ENCODE measurements around the gene HYOU1. TPM values are rescaled to one million over a fixed set of nuclear protein-coding genes. Genes with fewer than 3 reads are reported as not detected.

HYOU1 gene
- polyA plus RNA-seq, 1 donor (not counting 4 experiments of a cell fraction or from before 2014, with no cell fraction given): 119 TPM

DNA sequence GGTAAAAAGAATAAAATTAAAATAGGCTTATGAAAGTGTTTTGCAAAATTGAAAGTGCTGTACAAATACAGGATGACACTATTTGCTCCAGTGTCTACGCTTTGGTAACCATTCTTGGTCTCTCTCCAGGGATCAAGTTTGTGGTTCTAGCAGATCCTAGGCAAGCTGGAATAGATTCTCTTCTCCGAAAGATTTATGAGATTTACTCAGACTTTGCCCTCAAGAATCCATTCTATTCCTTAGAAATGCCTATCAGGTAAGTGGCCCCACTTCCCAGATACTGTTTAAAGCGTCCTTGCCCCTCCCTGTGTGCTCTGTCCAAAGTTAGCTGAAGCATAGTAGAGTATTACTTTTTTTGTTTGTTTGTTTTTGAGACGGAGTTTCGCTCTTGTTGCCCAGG lies 35.4 kb downstream of the HYOU1 start:
- Histone ChIP-seq H3K9ac (ENCODE audit: control insufficient read depth, extremely low read depth, insufficient read depth, low read length) (no peak overlapping the region), H3K4me3 (ENCODE audit: control insufficient read depth in 2 of 3, extremely low read depth in 1 of 3, insufficient read depth in 2 of 3, low read depth in 1 of 3, low read length in 3 of 3) (no peak overlapping the region), H2AFZ (ENCODE audit: control insufficient read depth, low read length) (no peak overlapping the region), H3K27ac (ENCODE audit: control insufficient read depth, insufficient read depth, low read length) (no peak overlapping the region), H3K4me1 (ENCODE audit: control insufficient read depth, extremely low read depth, insufficient read depth, low read length) (peaks cover 12% of the 10 kb centered on the region), H3K9me1 (ENCODE audit: control insufficient read depth, extremely low read depth, insufficient read depth, low read length) (no peaks in the 10 kb centered on the region), H3K9me3 (ENCODE audit: control insufficient read depth, low read depth, low read length) (no peaks in the 10 kb centered on the region), H3K4me2 (ENCODE audit: control insufficient read depth, extremely low read depth, insufficient read depth, low read depth, low read length) (no peak overlapping the region), H3K27me3 (ENCODE audit: control insufficient read depth, extremely low read depth, insufficient read depth, low read length) (no peaks in the 10 kb centered on the region), H4K20me1 (ENCODE audit: control insufficient read depth, extremely low read depth, insufficient read depth, low read length) (no peaks in the 10 kb centered on the region), H3K79me2 (ENCODE audit: control insufficient read depth, insufficient read depth, low read length) (peaks cover 38% of the 10 kb centered on the region), H3K36me3 (ENCODE audit: control insufficient read depth in 2 of 2, extremely low read depth in 1 of 2, insufficient read depth in 2 of 2, low read length in 2 of 2) (peaks cover 17 to 29% of the 10 kb centered on the region in 2 experiments)
- DNase-seq (ENCODE audit: low read depth, low spot score) (no peak), FAIRE-seq (no peak)
- no peak for TF ChIP-seq EZH2 (IDR thresholded peaks at IDR 0.05; ENCODE audit: low read length)
- TF ChIP-seq CTCF (optimal IDR thresholded peaks at IDR 0.05 in 1 of 3, IDR thresholded peaks at IDR 0.05 in 1 of 3, conservative IDR thresholded peaks at IDR 0.05 in 1 of 3; ENCODE audit: extremely low read depth in 1 of 3, insufficient read depth in 2 of 3, low read length in 3 of 3): no peak
- dilution Hi-C loops (cut with MboI; ENCODE audit: extremely low pct_ligation_motif_present, low sequenced_read_pairs): no loop called here

GRCh38 chr11:119019996-119020395 lies 37.0 kb downstream of the HYOU1 start:
- Histone ChIP-seq H3K27ac (ENCODE audit: control insufficient read depth, insufficient read depth, low read length) (peak overlapping the region; percentile 19), H4K20me1 (ENCODE audit: control insufficient read depth, extremely low read depth, insufficient read depth, low read length) (no peaks in the 10 kb centered on the region), H3K4me2 (ENCODE audit: control insufficient read depth, extremely low read depth, insufficient read depth, low read depth, low read length) (peak overlapping the region; percentile 77), H3K9me1 (ENCODE audit: control insufficient read depth, extremely low read depth, insufficient read depth, low read length) (no peaks in the 10 kb centered on the region), H3K79me2 (ENCODE audit: control insufficient read depth, insufficient read depth, low read length) (peaks cover 49% of the 10 kb centered on the region), H2AFZ (ENCODE audit: control insufficient read depth, low read length) (no peak overlapping the region), H3K27me3 (ENCODE audit: control insufficient read depth, extremely low read depth, insufficient read depth, low read length) (no peaks in the 10 kb centered on the region), H3K9ac (ENCODE audit: control insufficient read depth, extremely low read depth, insufficient read depth, low read length) (peak overlapping the region; percentile 9), H3K4me1 (ENCODE audit: control insufficient read depth, extremely low read depth, insufficient read depth, low read length) (peaks cover 19% of the 10 kb centered on the region), H3K9me3 (ENCODE audit: control insufficient read depth, low read depth, low read length) (no peaks in the 10 kb centered on the region), H3K4me3 (ENCODE audit: control insufficient read depth in 2 of 3, extremely low read depth in 1 of 3, insufficient read depth in 2 of 3, low read depth in 1 of 3, low read length in 3 of 3) (peak overlapping the region in 2 of 3 experiments; percentile 99), H3K36me3 (ENCODE audit: control insufficient read depth in 2 of 2, extremely low read depth in 1 of 2, insufficient read depth in 2 of 2, low read length in 2 of 2) (peaks cover 16 to 35% of the 10 kb centered on the region in 2 experiments)
- DNase-seq (ENCODE audit: low read depth, low spot score) (no peak), FAIRE-seq (no peak)
- TF ChIP-seq EZH2 (IDR thresholded peaks at IDR 0.05; ENCODE audit: low read length) (no peak), CTCF (optimal IDR thresholded peaks at IDR 0.05 in 1 of 3, IDR thresholded peaks at IDR 0.05 in 1 of 3, conservative IDR thresholded peaks at IDR 0.05 in 1 of 3; ENCODE audit: extremely low read depth in 1 of 3, insufficient read depth in 2 of 3, low read length in 3 of 3) (no peak)
- dilution Hi-C loops (cut with MboI; ENCODE audit: extremely low pct_ligation_motif_present, low sequenced_read_pairs): no loop called here
